Mammary epithelial cell (primary cell): ENCODE results near the gene ROR1.

Experiments used
- CTCF ChIP-seq, 2 donors: IDR thresholded peaks in 1 of 2; conservative IDR thresholded peaks in 1 of 2; 2 replicates each; pipeline ENCODE4 v1.5.1; 2011 to 2012; ENCODE audit warnings: inconsistent platforms in 2 of 2, low read length in 2 of 2, mild to moderate bottlenecking in 2 of 2, control low read depth in 1 of 2, low read depth in 1 of 2; ENCODE audit not compliant: insufficient read depth in 1 of 2; ENCODE audit errors: extremely low read depth in 1 of 2
- EZH2 ChIP-seq: IDR thresholded peaks from 2 replicates; pipeline ENCODE4 v1.6.1; 2012; ENCODE audit warnings: low read length, inconsistent platforms, borderline replicate concordance

- TF ChIP-seq CTCF (conservative IDR thresholded peaks at IDR 0.05 in 1 of 2, IDR thresholded peaks at IDR 0.05 in 1 of 2; ENCODE audit: extremely low read depth in 1 of 2, insufficient read depth in 1 of 2, low read depth in 1 of 2, low read length in 2 of 2) (peak; percentile 46 to 47), EZH2 (no peak)
Observed at GRCh38 chr1:63920154-63921117, 146.6 kb downstream of the ROR1 start.
